OCI-LY7 (cell line): ENCODE data around the gene KIAA0930. TPM values are rescaled to one million over a fixed set of nuclear protein-coding genes. Genes with fewer than 3 reads are reported as not detected.

Experiments used
- BruUV-seq: library from RNA; stranded (reverse); fragments of 400-500 nt; replicated peaks from 2 replicates; lab custom pipeline; 2021; lab: Mats Ljungman, UMichigan
- CTCF ChIA-PET: fragments of 300-600 bp; sonication (Branson Sonifier 250); formaldehyde crosslinking; loops from one replicate; lab custom pipeline; 2022; ENCODE audit warnings: antibody characterized with exemption; ENCODE audit not compliant: unreplicated experiment; lab: Charles Lee
- POLR2A ChIA-PET: fragments of 300-600 bp; sonication (Branson Sonifier 250); formaldehyde crosslinking; loops from one replicate; lab custom pipeline; 2022; ENCODE audit warnings: antibody characterized with exemption; lab: Charles Lee
- DNase-seq: peaks from one replicate; pipeline ENCODE4 v3.0.0-alpha.2; 2015; ENCODE audit warnings: low spot score
- H2AFZ ChIP-seq: fragments of 200-600 bp; sonication (generic), shearing (Covaris generic); 2 replicates; pipeline ENCODE4 v1.6.1; 2014; ENCODE audit warnings: mild to moderate bottlenecking, antibody characterized with exemption, low read length, moderate library complexity
- H3K27ac ChIP-seq: fragments of 200-600 bp; sonication (generic); 2 replicates; pipeline ENCODE4 v1.5.1; 2014; ENCODE audit warnings: mixed run types, low read depth, mild to moderate bottlenecking, moderate library complexity, low read length, inconsistent platforms; ENCODE audit not compliant: poor library complexity, severe bottlenecking
- H3K36me3 ChIP-seq: fragments of 200-600 bp; sonication (generic); 2 replicates; pipeline ENCODE4 v1.6.1; 2014; ENCODE audit warnings: mild to moderate bottlenecking, antibody characterized with exemption, low read length, moderate library complexity, mixed read lengths; ENCODE audit not compliant: insufficient read depth
- H3K4me1 ChIP-seq: fragments of 200-600 bp; sonication (generic); 2 replicates; pipeline ENCODE4 v1.5.1; 2014; ENCODE audit warnings: mild to moderate bottlenecking, low read length; ENCODE audit not compliant: insufficient read depth, poor library complexity, severe bottlenecking
- H3K4me2 ChIP-seq: fragments of 200-600 bp; sonication (generic); 2 replicates; pipeline ENCODE4 v1.6.1; 2014; ENCODE audit warnings: mild to moderate bottlenecking, low read length
- H3K4me3 ChIP-seq: fragments of 200-600 bp; sonication (generic); 2 replicates; pipeline ENCODE4 v1.5.1; 2014; ENCODE audit warnings: mild to moderate bottlenecking, low read depth, low read length; ENCODE audit not compliant: poor library complexity, severe bottlenecking
- H3K79me2 ChIP-seq: fragments of 200-600 bp; sonication (generic); 2 replicates; pipeline ENCODE4 v1.6.1; 2016; ENCODE audit warnings: low read depth, mild to moderate bottlenecking, low read length, moderate library complexity, mixed read lengths; ENCODE audit not compliant: insufficient read depth
- H3K9me2 ChIP-seq: fragments of 200-600 bp; sonication (generic); 2 replicates; pipeline ENCODE4 v1.6.1; 2016; ENCODE audit warnings: mild to moderate bottlenecking, low read length, mixed read lengths; ENCODE audit not compliant: insufficient read depth
- H3K9me3 ChIP-seq: fragments of 200-600 bp; sonication (generic); 2 replicates; pipeline ENCODE4 v1.6.1; 2014; ENCODE audit warnings: mild to moderate bottlenecking, mixed run types, low read length, mixed read lengths
- H4K20me1 ChIP-seq: fragments of 200-600 bp; sonication (generic); 2 replicates; pipeline ENCODE4 v1.6.1; 2014; ENCODE audit warnings: mild to moderate bottlenecking, antibody characterized with exemption, low read length, moderate library complexity, mixed read lengths; ENCODE audit not compliant: insufficient read depth
- CTCF ChIP-seq: fragments of 200-600 bp; sonication (generic); conservative IDR thresholded peaks from 2 replicates; pipeline ENCODE4 v1.5.1; 2014; ENCODE audit warnings: mild to moderate bottlenecking, antibody characterized with exemption, low read length, moderate library complexity, mixed read lengths
- EZH2phosphoT487 ChIP-seq: fragments of 200-600 bp; sonication (generic); IDR thresholded peaks from 2 replicates; pipeline ENCODE4 v1.6.1; 2018; ENCODE audit warnings: low read depth, borderline replicate concordance, mild to moderate bottlenecking, mixed run types, antibody characterized with exemption, low read length, moderate library complexity, mixed read lengths
- intact Hi-C: fragments of 100-400 bp; cut with micrococcal nuclease; formaldehyde crosslinking; loops from one replicate; pipeline ENCODE4 v1.10.0; 2022; ENCODE audit not compliant: unreplicated experiment
- total RNA-seq, 2 experiments: library from RNA; depleted of rRNA in 1 of 2; stranded (reverse); fragments of >200 nt in 1 of 2; shearing (Covaris generic) in 1 of 2; gene quantifications; 2 replicates each; pipeline ENCODE4 v1.2.3, GENCODE V29; 2014 to 2022

Gene KIAA0930
- total RNA-seq, 2 experiments from 2014 or later = 80.7 to 93.9 TPM

GRCh38 chr22:45244916-45245315 is 4.2 kb upstream of the KIAA0930 start:
- DNase-seq = no peak
- ChIA-PET POLR2A (no interaction called here), CTCF (no interaction called here)
- H3K4me1 ChIP-seq = peaks cover 71% of the 10 kb centered on the region
- H3K4me3 ChIP-seq = no peak overlapping the region
- H2AFZ ChIP-seq = no peak overlapping the region
- no peaks in the 10 kb centered on the region for H4K20me1 ChIP-seq
- H3K9me2 ChIP-seq = no peaks in the 10 kb centered on the region
- TF ChIP-seq CTCF (no peak), EZH2phosphoT487 (no peak)
- intact Hi-C loops = no loop called here
- H3K27ac ChIP-seq = peak overlapping the region; percentile 37
- H3K4me2 ChIP-seq = peak overlapping the region; percentile 33; the same call in 1 of the 2 replicates
- BruUV-seq = no TSS peak
- H3K36me3 ChIP-seq = no peaks in the 10 kb centered on the region
- H3K79me2 ChIP-seq = peaks cover 5% of the 10 kb centered on the region
- no peaks in the 10 kb centered on the region for H3K9me3 ChIP-seq

- ChIA-PET CTCF (no interaction called here), POLR2A (no interaction called here)
- intact Hi-C loops = no loop called here
- H3K4me3 ChIP-seq = no peak overlapping the region
- TF ChIP-seq CTCF (peak; percentile 44), EZH2phosphoT487 (no peak)
- H4K20me1 ChIP-seq = peaks cover 16% of the 10 kb centered on the region
- no peak overlapping the region for H3K4me2 ChIP-seq
- H2AFZ ChIP-seq = no peak overlapping the region
- H3K4me1 ChIP-seq = peaks cover 72% of the 10 kb centered on the region
- no peak for DNase-seq
- no peaks in the 10 kb centered on the region for H3K9me3 ChIP-seq
- peaks cover 25% of the 10 kb centered on the region for H3K79me2 ChIP-seq
- no TSS peak for BruUV-seq
- no peak overlapping the region for H3K27ac ChIP-seq
- H3K36me3 ChIP-seq = peaks cover 11% of the 10 kb centered on the region; the same call in 1 of the 2 replicates
- H3K9me2 ChIP-seq = no peaks in the 10 kb centered on the region
Measured at GRCh38 chr22:45242778-45243191, 2.1 kb upstream of the KIAA0930 start.

- H3K9me2 ChIP-seq = no peaks in the 10 kb centered on the region
- ChIA-PET POLR2A (no interaction called here), CTCF (no interaction called here)
- H3K4me2 ChIP-seq = peak overlapping the region; percentile 89
- TF ChIP-seq CTCF (no peak), EZH2phosphoT487 (no peak)
- H3K27ac ChIP-seq = peak overlapping the region; percentile 51
- no peaks in the 10 kb centered on the region for H3K9me3 ChIP-seq
- peak overlapping the region; percentile 84 for H3K4me3 ChIP-seq
- BruUV-seq = no TSS peak
- H3K79me2 ChIP-seq = peaks cover 39% of the 10 kb centered on the region
- peak; percentile 41 for DNase-seq
- peaks cover 16% of the 10 kb centered on the region for H4K20me1 ChIP-seq
- H2AFZ ChIP-seq = no peak overlapping the region
- intact Hi-C loops = no loop called here
- peaks cover 74% of the 10 kb centered on the region for H3K4me1 ChIP-seq
- peaks cover 26% of the 10 kb centered on the region; the same call in 1 of the 2 replicates for H3K36me3 ChIP-seq
Measured at GRCh38 chr22:45240104-45240809, 437 bp downstream of the KIAA0930 start.
